B cell (primary cell): ENCODE measurements around the gene RC3H1.

Experiments used
- EZH2 ChIP-seq: IDR thresholded peaks from 2 replicates; pipeline ENCODE4 v1.6.1; 2012; ENCODE audit warnings: borderline replicate concordance, low read depth, mild to moderate bottlenecking, moderate library complexity, low read length; ENCODE audit not compliant: insufficient read depth, poor library complexity, severe bottlenecking
- TF ChIP-seq, protein P1 (sequence below): fragments of 200-600 bp; IDR thresholded peaks from one replicate; pipeline ENCODE4 v1.8.0; 2022; ENCODE audit warnings: antibody characterized with exemption, mild to moderate bottlenecking

- TF ChIP-seq, protein P1, sequence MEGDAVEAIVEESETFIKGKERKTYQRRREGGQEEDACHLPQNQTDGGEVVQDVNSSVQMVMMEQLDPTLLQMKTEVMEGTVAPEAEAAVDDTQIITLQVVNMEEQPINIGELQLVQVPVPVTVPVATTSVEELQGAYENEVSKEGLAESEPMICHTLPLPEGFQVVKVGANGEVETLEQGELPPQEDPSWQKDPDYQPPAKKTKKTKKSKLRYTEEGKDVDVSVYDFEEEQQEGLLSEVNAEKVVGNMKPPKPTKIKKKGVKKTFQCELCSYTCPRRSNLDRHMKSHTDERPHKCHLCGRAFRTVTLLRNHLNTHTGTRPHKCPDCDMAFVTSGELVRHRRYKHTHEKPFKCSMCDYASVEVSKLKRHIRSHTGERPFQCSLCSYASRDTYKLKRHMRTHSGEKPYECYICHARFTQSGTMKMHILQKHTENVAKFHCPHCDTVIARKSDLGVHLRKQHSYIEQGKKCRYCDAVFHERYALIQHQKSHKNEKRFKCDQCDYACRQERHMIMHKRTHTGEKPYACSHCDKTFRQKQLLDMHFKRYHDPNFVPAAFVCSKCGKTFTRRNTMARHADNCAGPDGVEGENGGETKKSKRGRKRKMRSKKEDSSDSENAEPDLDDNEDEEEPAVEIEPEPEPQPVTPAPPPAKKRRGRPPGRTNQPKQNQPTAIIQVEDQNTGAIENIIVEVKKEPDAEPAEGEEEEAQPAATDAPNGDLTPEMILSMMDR: no peak
- TF ChIP-seq EZH2: no peak
These were observed 24.4 kb downstream of the RC3H1 start for GRCh38 chr1:173997791-173998190.
